Stimulated activated memory B cell treated with anti-CD40 and anti-IgM and Interleukin-4, amounts not matched to agents 10 μg/mL and 1 μg/mL and 100 μg/mL, for 72 hours (primary cell): ENCODE measurements around the gene LCN6.
"Not testable (repeated sequence)": the region's sequence is repeated elsewhere in the genome, so short reads cannot be mapped to it uniquely, and the experiment has no call there.

Source experiments
- ATAC-seq: fragments of 150-1000 bp; cut with Tn5 transposase; 2 replicates; pipeline ENCODE4 v1.10.0; 2021
- H3K27ac Mint-ChIP-seq: one replicate; pipeline ENCODE4 v1.8.0; 2022; ENCODE audit warnings: mild to moderate bottlenecking, mixed read lengths
- H3K27me3 Mint-ChIP-seq: one replicate; pipeline ENCODE4 v1.8.0; 2022; ENCODE audit warnings: mixed read lengths
- H3K36me3 Mint-ChIP-seq: one replicate; pipeline ENCODE4 v1.8.0; 2022; ENCODE audit warnings: mixed read lengths
- H3K4me1 Mint-ChIP-seq: one replicate; pipeline ENCODE4 v1.8.0; 2022; ENCODE audit warnings: mixed read lengths
- H3K4me3 Mint-ChIP-seq: one replicate; pipeline ENCODE4 v1.8.0; 2022; ENCODE audit warnings: mild to moderate bottlenecking, moderate library complexity, mixed read lengths
- H3K9me3 Mint-ChIP-seq: one replicate; pipeline ENCODE4 v1.8.0; 2022; ENCODE audit warnings: mixed read lengths

LCN6 gene

GRCh38 chr9:136756836-136757235, 8.5 kb upstream of the LCN6 start:
- Mint-ChIP-seq H3K9me3 (peaks cover 15% of the 10 kb centered on the region), H3K4me3 (no peak overlapping the region), H3K27ac (peak overlapping the region; percentile 53), H3K36me3 (peaks cover 15% of the 10 kb centered on the region), H3K27me3 (no peaks in the 10 kb centered on the region), H3K4me1 (peaks cover 29% of the 10 kb centered on the region)
- no peak for ATAC-seq

- no peak overlapping the region for H3K27ac Mint-ChIP-seq
- no peak for ATAC-seq
- peaks cover 15% of the 10 kb centered on the region for H3K36me3 Mint-ChIP-seq
- no peak overlapping the region for H3K4me3 Mint-ChIP-seq
- peaks cover 18% of the 10 kb centered on the region for H3K9me3 Mint-ChIP-seq
- H3K4me1 Mint-ChIP-seq = peaks cover 27% of the 10 kb centered on the region
- H3K27me3 Mint-ChIP-seq = no peaks in the 10 kb centered on the region
Observed at GRCh38 chr9:136756134-136756438, 7.8 kb upstream of the LCN6 start.

- Mint-ChIP-seq H3K36me3 (peaks cover 15% of the 10 kb centered on the region), H3K4me1 (peaks cover 27% of the 10 kb centered on the region), H3K9me3 (peaks cover 24% of the 10 kb centered on the region)
- H3K4me3 Mint-ChIP-seq, H3K27ac Mint-ChIP-seq, H3K27me3 Mint-ChIP-seq, ATAC-seq: not testable (repeated sequence)
Observed at GRCh38 chr9:136755302-136756133, 7.2 kb upstream of the LCN6 start.

GRCh38 chr9:136754626-136755301, 6.4 kb upstream of the LCN6 start:
- no peaks in the 10 kb centered on the region for H3K27me3 Mint-ChIP-seq
- H3K36me3 Mint-ChIP-seq = peaks cover 15% of the 10 kb centered on the region
- H3K4me1 Mint-ChIP-seq = peaks cover 27% of the 10 kb centered on the region
- no peak overlapping the region for H3K4me3 Mint-ChIP-seq
- ATAC-seq = no peak
- H3K9me3 Mint-ChIP-seq = peaks cover 24% of the 10 kb centered on the region
- no peak overlapping the region for H3K27ac Mint-ChIP-seq

GRCh38 chr9:136754059-136754572, 5.8 kb upstream of the LCN6 start:
- Mint-ChIP-seq H3K27me3 (no peaks in the 10 kb centered on the region), H3K36me3 (peaks cover 15% of the 10 kb centered on the region), H3K9me3 (peaks cover 24% of the 10 kb centered on the region), H3K27ac (no peak overlapping the region), H3K4me1 (peaks cover 28% of the 10 kb centered on the region), H3K4me3 (no peak overlapping the region)
- ATAC-seq = peak; percentile 0

GRCh38 chr9:136753371-136754058, 5.2 kb upstream of the LCN6 start:
- Mint-ChIP-seq H3K9me3 (peaks cover 24% of the 10 kb centered on the region), H3K4me3 (no peak overlapping the region), H3K27me3 (no peaks in the 10 kb centered on the region), H3K27ac (no peak overlapping the region), H3K4me1 (peaks cover 34% of the 10 kb centered on the region), H3K36me3 (peaks cover 15% of the 10 kb centered on the region)
- ATAC-seq = no peak

GRCh38 chr9:136751814-136752213, 3.5 kb upstream of the LCN6 start:
- Mint-ChIP-seq H3K9me3 (peaks cover 24% of the 10 kb centered on the region), H3K4me3 (no peak overlapping the region), H3K27me3 (no peaks in the 10 kb centered on the region), H3K36me3 (peaks cover 15% of the 10 kb centered on the region), H3K27ac (no peak overlapping the region), H3K4me1 (peaks cover 44% of the 10 kb centered on the region)
- no peak for ATAC-seq

GRCh38 chr9:136751244-136751643, 2.9 kb upstream of the LCN6 start:
- Mint-ChIP-seq H3K4me1 (peaks cover 46% of the 10 kb centered on the region), H3K27ac (peak overlapping the region; percentile 86), H3K27me3 (no peaks in the 10 kb centered on the region), H3K4me3 (no peak overlapping the region), H3K36me3 (peaks cover 15% of the 10 kb centered on the region), H3K9me3 (peaks cover 24% of the 10 kb centered on the region)
- ATAC-seq = no peak

- H3K36me3 Mint-ChIP-seq = peaks cover 11% of the 10 kb centered on the region
- peak; percentile 56 for ATAC-seq
- peaks cover 46% of the 10 kb centered on the region for H3K4me1 Mint-ChIP-seq
- H3K27ac Mint-ChIP-seq = peak overlapping the region; percentile 86
- no peak overlapping the region for H3K4me3 Mint-ChIP-seq
- peaks cover 17% of the 10 kb centered on the region for H3K9me3 Mint-ChIP-seq
- no peaks in the 10 kb centered on the region for H3K27me3 Mint-ChIP-seq
Observed at GRCh38 chr9:136750526-136750925, 2.2 kb upstream of the LCN6 start.

GRCh38 chr9:136748666-136749611, 614 bp upstream of the LCN6 start:
- H3K4me1 Mint-ChIP-seq = peaks cover 50% of the 10 kb centered on the region
- peaks cover 8% of the 10 kb centered on the region for H3K36me3 Mint-ChIP-seq
- H3K27me3 Mint-ChIP-seq = no peaks in the 10 kb centered on the region
- ATAC-seq = peak; percentile 14
- H3K27ac Mint-ChIP-seq = peak overlapping the region; percentile 86
- H3K9me3 Mint-ChIP-seq = peaks cover 14% of the 10 kb centered on the region
- H3K4me3 Mint-ChIP-seq = peak overlapping the region; percentile 11

- H3K27ac Mint-ChIP-seq = peak overlapping the region; percentile 86
- peaks cover 11% of the 10 kb centered on the region for H3K9me3 Mint-ChIP-seq
- ATAC-seq = no peak
- peaks cover 3% of the 10 kb centered on the region for H3K36me3 Mint-ChIP-seq
- peaks cover 65% of the 10 kb centered on the region for H3K4me1 Mint-ChIP-seq
- H3K4me3 Mint-ChIP-seq = no peak overlapping the region
- no peaks in the 10 kb centered on the region for H3K27me3 Mint-ChIP-seq
Observed at GRCh38 chr9:136747161-136748060, 914 bp downstream of the LCN6 start.

GRCh38 chr9:136746621-136747020, 1.7 kb downstream of the LCN6 start:
- H3K27me3 Mint-ChIP-seq = no peaks in the 10 kb centered on the region

GRCh38 chr9:136746155-136746490, 2.2 kb downstream of the LCN6 start:
- H3K27ac Mint-ChIP-seq = no peak overlapping the region
- peaks cover 77% of the 10 kb centered on the region for H3K4me1 Mint-ChIP-seq
- no peak overlapping the region for H3K4me3 Mint-ChIP-seq
- H3K36me3 Mint-ChIP-seq = no peaks in the 10 kb centered on the region
- ATAC-seq = no peak
- H3K27me3 Mint-ChIP-seq = no peaks in the 10 kb centered on the region
- peaks cover 6% of the 10 kb centered on the region for H3K9me3 Mint-ChIP-seq

More at GRCh38 chr9:136746621-136747020, 1.7 kb downstream of the LCN6 start:
- Mint-ChIP-seq H3K9me3 (peaks cover 7% of the 10 kb centered on the region), H3K4me3 (no peak overlapping the region), H3K4me1 (peaks cover 73% of the 10 kb centered on the region), H3K27ac (peak overlapping the region; percentile 46), H3K36me3 (no peaks in the 10 kb centered on the region)
- ATAC-seq = no peak
